ENCODE results near the gene CFAP210.

CFAP210 gene

DNA sequence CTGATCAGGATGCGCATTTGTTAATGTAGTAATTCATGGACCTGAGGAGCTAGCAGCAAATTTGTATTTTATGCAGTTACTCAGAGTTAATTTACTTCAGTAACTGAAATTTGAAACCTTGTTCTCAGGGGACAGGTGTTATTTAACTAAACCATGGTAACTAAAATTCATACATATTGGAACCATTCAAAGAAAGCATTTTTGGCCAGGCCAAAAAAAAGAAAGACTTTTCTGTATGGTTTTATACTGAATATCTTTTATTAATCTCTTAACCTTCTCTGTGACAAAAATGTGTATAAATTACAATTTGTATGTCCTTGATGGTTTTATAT lies 35.0 kb upstream of the CFAP210 start:
- no peak overlapping the region for H3K27ac ChIP-seq (ENCODE audit: low read depth, low read length)

GRCh38 chr2:169727065-169727464 lies 32.9 kb upstream of the CFAP210 start:
- H3K27ac ChIP-seq (ENCODE audit: low read depth, low read length), result no peak overlapping the region
- no peaks in the 10 kb centered on the region for H3K9me3 ChIP-seq (ENCODE audit: control insufficient read depth in 1 of 2, low read length in 2 of 2)
- H3K9ac ChIP-seq (ENCODE audit: low read depth in 1 of 2, low read length in 2 of 2), result no peak overlapping the region
- H3K4me3 ChIP-seq (ENCODE audit: low read depth in 1 of 2, low read length in 2 of 2), result no peak overlapping the region
- no peaks in the 10 kb centered on the region for H3K4me1 ChIP-seq (ENCODE audit: control insufficient read depth in 1 of 2, insufficient read depth in 2 of 2, low read length in 2 of 2)
- H3K27me3 ChIP-seq (ENCODE audit: control insufficient read depth in 1 of 2, insufficient read depth in 2 of 2, low read length in 2 of 2), result no peaks in the 10 kb centered on the region
- no peaks in the 10 kb centered on the region for H3K36me3 ChIP-seq (ENCODE audit: control insufficient read depth in 1 of 2, insufficient read depth in 2 of 2, low read length in 2 of 2)

More for the DNA sequence above, 35.0 kb upstream of the CFAP210 start:
- Histone ChIP-seq H3K9ac (ENCODE audit: low read depth in 1 of 2, low read length in 2 of 2) (no peak overlapping the region), H3K4me1 (ENCODE audit: control insufficient read depth in 1 of 2, insufficient read depth in 2 of 2, low read length in 2 of 2) (peaks cover 0 to 8% of the 10 kb centered on the region in 2 donors), H3K27me3 (ENCODE audit: control insufficient read depth in 1 of 2, insufficient read depth in 2 of 2, low read length in 2 of 2) (no peaks in the 10 kb centered on the region), H3K9me3 (ENCODE audit: control insufficient read depth in 1 of 2, low read length in 2 of 2) (no peaks in the 10 kb centered on the region), H3K36me3 (ENCODE audit: control insufficient read depth in 1 of 2, insufficient read depth in 2 of 2, low read length in 2 of 2) (no peaks in the 10 kb centered on the region), H3K4me3 (ENCODE audit: low read depth in 1 of 2, low read length in 2 of 2) (no peak overlapping the region)

- Histone ChIP-seq H3K27ac (ENCODE audit: low read depth, low read length) (no peak overlapping the region), H3K9ac (ENCODE audit: low read depth in 1 of 2, low read length in 2 of 2) (no peak overlapping the region), H3K9me3 (ENCODE audit: control insufficient read depth in 1 of 2, low read length in 2 of 2) (no peaks in the 10 kb centered on the region), H3K4me3 (ENCODE audit: low read depth in 1 of 2, low read length in 2 of 2) (no peak overlapping the region), H3K27me3 (ENCODE audit: control insufficient read depth in 1 of 2, insufficient read depth in 2 of 2, low read length in 2 of 2) (no peaks in the 10 kb centered on the region), H3K4me1 (ENCODE audit: control insufficient read depth in 1 of 2, insufficient read depth in 2 of 2, low read length in 2 of 2) (peaks cover 13 to 18% of the 10 kb centered on the region in 2 donors), H3K36me3 (ENCODE audit: control insufficient read depth in 1 of 2, insufficient read depth in 2 of 2, low read length in 2 of 2) (no peaks in the 10 kb centered on the region)
These were observed 26.8 kb upstream of the CFAP210 start for GRCh38 chr2:169721016-169721415.

- Histone ChIP-seq H3K9ac (ENCODE audit: low read depth in 1 of 2, low read length in 2 of 2) (no peak overlapping the region), H3K36me3 (ENCODE audit: control insufficient read depth in 1 of 2, insufficient read depth in 2 of 2, low read length in 2 of 2) (no peaks in the 10 kb centered on the region), H3K4me1 (ENCODE audit: control insufficient read depth in 1 of 2, insufficient read depth in 2 of 2, low read length in 2 of 2) (peaks cover 32 to 34% of the 10 kb centered on the region in 2 donors), H3K4me3 (ENCODE audit: low read depth in 1 of 2, low read length in 2 of 2) (no peak overlapping the region), H3K9me3 (ENCODE audit: control insufficient read depth in 1 of 2, low read length in 2 of 2) (no peaks in the 10 kb centered on the region), H3K27ac (ENCODE audit: low read depth, low read length) (no peak overlapping the region), H3K27me3 (ENCODE audit: control insufficient read depth in 1 of 2, insufficient read depth in 2 of 2, low read length in 2 of 2) (no peaks in the 10 kb centered on the region)
These were observed 24.8 kb upstream of the CFAP210 start for GRCh38 chr2:169718930-169719504.

GRCh38 chr2:169717691-169718063 lies 23.5 kb upstream of the CFAP210 start:
- no peak overlapping the region for H3K9ac ChIP-seq (ENCODE audit: low read depth in 1 of 2, low read length in 2 of 2)
- no peaks in the 10 kb centered on the region for H3K36me3 ChIP-seq (ENCODE audit: control insufficient read depth in 1 of 2, insufficient read depth in 2 of 2, low read length in 2 of 2)
- H3K27me3 ChIP-seq (ENCODE audit: control insufficient read depth in 1 of 2, insufficient read depth in 2 of 2, low read length in 2 of 2), result no peaks in the 10 kb centered on the region
- peaks cover 41 to 47% of the 10 kb centered on the region in 2 donors for H3K4me1 ChIP-seq (ENCODE audit: control insufficient read depth in 1 of 2, insufficient read depth in 2 of 2, low read length in 2 of 2)
- H3K4me3 ChIP-seq (ENCODE audit: low read depth in 1 of 2, low read length in 2 of 2), result no peak overlapping the region
- H3K9me3 ChIP-seq (ENCODE audit: control insufficient read depth in 1 of 2, low read length in 2 of 2), result no peaks in the 10 kb centered on the region
- no peak overlapping the region for H3K27ac ChIP-seq (ENCODE audit: low read depth, low read length)

- H3K36me3 ChIP-seq (ENCODE audit: control insufficient read depth in 1 of 2, insufficient read depth in 2 of 2, low read length in 2 of 2), result no peaks in the 10 kb centered on the region
- H3K4me3 ChIP-seq (ENCODE audit: low read depth in 1 of 2, low read length in 2 of 2), result no peak overlapping the region
- H3K27me3 ChIP-seq (ENCODE audit: control insufficient read depth in 1 of 2, insufficient read depth in 2 of 2, low read length in 2 of 2), result no peaks in the 10 kb centered on the region
- peaks cover 45 to 52% of the 10 kb centered on the region in 2 donors for H3K4me1 ChIP-seq (ENCODE audit: control insufficient read depth in 1 of 2, insufficient read depth in 2 of 2, low read length in 2 of 2)
- no peaks in the 10 kb centered on the region for H3K9me3 ChIP-seq (ENCODE audit: control insufficient read depth in 1 of 2, low read length in 2 of 2)
- no peak overlapping the region for H3K9ac ChIP-seq (ENCODE audit: low read depth in 1 of 2, low read length in 2 of 2)
- H3K27ac ChIP-seq (ENCODE audit: low read depth, low read length), result no peak overlapping the region
These were observed 22.9 kb upstream of the CFAP210 start for GRCh38 chr2:169716938-169717690.

- H3K27ac ChIP-seq (ENCODE audit: low read depth, low read length), result no peak overlapping the region
- H3K9ac ChIP-seq (ENCODE audit: low read depth in 1 of 2, low read length in 2 of 2), result peak overlapping the region in 1 of 2 donors; percentile 22
- peak overlapping the region; percentile 66 to 71 for H3K4me3 ChIP-seq (ENCODE audit: low read depth in 1 of 2, low read length in 2 of 2)
These were observed 22.2 kb upstream of the CFAP210 start for GRCh38 chr2:169716238-169716886.

DNA sequence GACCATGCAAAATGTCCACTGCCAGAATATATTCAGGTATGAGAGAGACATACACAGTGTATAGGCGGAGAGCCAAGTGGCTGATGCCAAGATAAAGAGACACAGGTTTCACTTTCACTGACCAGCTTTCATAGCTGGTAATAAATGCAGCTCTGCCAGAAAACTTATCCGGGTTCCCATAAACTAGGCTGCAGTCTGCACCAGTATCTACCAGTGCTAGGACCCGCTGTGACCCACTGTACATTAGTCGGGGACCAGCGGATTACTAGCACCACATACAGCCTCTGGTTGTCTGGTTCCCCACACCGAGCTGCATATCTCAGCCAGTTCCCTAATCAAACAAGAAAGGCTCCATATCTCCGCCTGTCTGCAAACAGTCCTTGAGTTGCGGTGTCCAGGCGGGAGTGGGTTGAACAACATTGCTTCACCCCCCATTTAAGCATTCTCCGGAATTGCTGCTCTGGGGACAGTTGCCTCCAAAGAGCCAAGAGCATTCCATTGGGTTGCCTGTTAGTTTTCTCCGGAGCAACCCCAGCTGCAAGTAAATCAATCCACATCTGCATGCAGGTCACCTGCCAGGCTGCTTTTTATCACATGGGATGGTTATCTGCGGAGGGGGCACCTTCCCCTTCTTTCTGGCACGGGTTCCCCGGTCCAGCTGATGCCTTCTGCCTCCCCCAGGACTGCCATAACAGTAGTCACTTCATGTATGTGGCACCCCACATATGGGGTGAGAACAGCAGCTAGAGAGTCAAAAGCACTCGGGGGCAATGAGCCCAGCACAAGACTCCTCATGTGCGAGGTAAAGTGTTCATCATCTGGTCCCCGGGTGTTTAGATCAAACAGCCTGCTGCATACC lies 21.4 kb upstream of the CFAP210 start:
- Histone ChIP-seq H3K9ac (ENCODE audit: low read depth in 1 of 2, low read length in 2 of 2) (peak overlapping the region in 1 of 2 donors; percentile 22), H3K36me3 (ENCODE audit: control insufficient read depth in 1 of 2, insufficient read depth in 2 of 2, low read length in 2 of 2) (no peaks in the 10 kb centered on the region), H3K27ac (ENCODE audit: low read depth, low read length) (no peak overlapping the region), H3K27me3 (ENCODE audit: control insufficient read depth in 1 of 2, insufficient read depth in 2 of 2, low read length in 2 of 2) (no peaks in the 10 kb centered on the region), H3K4me1 (ENCODE audit: control insufficient read depth in 1 of 2, insufficient read depth in 2 of 2, low read length in 2 of 2) (peaks cover 57 to 62% of the 10 kb centered on the region in 2 donors), H3K9me3 (ENCODE audit: control insufficient read depth in 1 of 2, low read length in 2 of 2) (no peaks in the 10 kb centered on the region), H3K4me3 (ENCODE audit: low read depth in 1 of 2, low read length in 2 of 2) (peak overlapping the region; percentile 66 to 71)

More at GRCh38 chr2:169716238-169716886, 22.2 kb upstream of the CFAP210 start:
- H3K36me3 ChIP-seq (ENCODE audit: control insufficient read depth in 1 of 2, insufficient read depth in 2 of 2, low read length in 2 of 2), result no peaks in the 10 kb centered on the region
- no peaks in the 10 kb centered on the region for H3K27me3 ChIP-seq (ENCODE audit: control insufficient read depth in 1 of 2, insufficient read depth in 2 of 2, low read length in 2 of 2)
- H3K4me1 ChIP-seq (ENCODE audit: control insufficient read depth in 1 of 2, insufficient read depth in 2 of 2, low read length in 2 of 2), result peaks cover 53 to 59% of the 10 kb centered on the region in 2 donors
- no peaks in the 10 kb centered on the region for H3K9me3 ChIP-seq (ENCODE audit: control insufficient read depth in 1 of 2, low read length in 2 of 2)

DNA sequence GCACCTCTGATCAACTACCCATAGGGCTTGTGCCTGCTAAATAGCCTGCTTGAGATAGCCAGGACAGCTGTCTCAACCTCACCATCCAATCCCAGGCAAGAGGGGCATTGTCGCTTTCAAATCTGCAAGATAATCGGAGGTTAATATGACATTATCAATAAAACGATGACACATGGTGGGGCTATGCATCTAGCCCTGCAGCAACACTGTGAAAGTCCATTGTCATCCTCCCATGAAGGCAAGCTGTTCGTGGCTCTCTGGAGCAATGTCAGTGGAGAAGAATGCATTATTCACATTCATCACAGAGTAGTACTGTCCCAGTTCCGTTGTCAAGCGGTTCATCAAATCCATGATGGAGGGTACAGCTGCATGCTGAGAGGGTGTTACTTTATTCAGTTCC lies 20.5 kb upstream of the CFAP210 start:
- peak overlapping the region; percentile 66 to 71 for H3K4me3 ChIP-seq (ENCODE audit: low read depth in 1 of 2, low read length in 2 of 2)
- H3K27ac ChIP-seq (ENCODE audit: low read depth, low read length), result no peak overlapping the region
- H3K27me3 ChIP-seq (ENCODE audit: control insufficient read depth in 1 of 2, insufficient read depth in 2 of 2, low read length in 2 of 2), result no peaks in the 10 kb centered on the region
- H3K9ac ChIP-seq (ENCODE audit: low read depth in 1 of 2, low read length in 2 of 2), result no peak overlapping the region
- no peaks in the 10 kb centered on the region for H3K9me3 ChIP-seq (ENCODE audit: control insufficient read depth in 1 of 2, low read length in 2 of 2)
- H3K36me3 ChIP-seq (ENCODE audit: control insufficient read depth in 1 of 2, insufficient read depth in 2 of 2, low read length in 2 of 2), result no peaks in the 10 kb centered on the region
- peaks cover 64 to 68% of the 10 kb centered on the region in 2 donors for H3K4me1 ChIP-seq (ENCODE audit: control insufficient read depth in 1 of 2, insufficient read depth in 2 of 2, low read length in 2 of 2)
